Activated CD4-positive, alpha-beta T cell treated with anti-CD3 and anti-CD28 coated beads, Interleukin-2, amount 50 U/mL, for 24 hours (primary cell): Measurements from ENCODE around the gene CTIF.
A peak's percentile ranks its signal among the peaks of the same experiment; 100 is the strongest.

Source experiments
- DNase-seq, 2 donors: peaks; one replicate each; pipeline ENCODE4 v3.0.0-alpha.2; 2020; ENCODE audit warnings: low read depth in 1 of 2, low spot score in 1 of 2

The CTIF gene

GRCh38 chr18:48662011-48662661, 123.3 kb downstream of the CTIF start:
- no peak for DNase-seq

- no peak for DNase-seq
Observed at GRCh38 chr18:48663096-48663930, 124.5 kb downstream of the CTIF start.

GRCh38 chr18:48663931-48664847, 125.4 kb downstream of the CTIF start:
- DNase-seq: peak; percentile 17 to 22

- DNase-seq: no peak
Observed at GRCh38 chr18:48665654-48666053, 126.8 kb downstream of the CTIF start.

GRCh38 chr18:48666613-48667012, 127.8 kb downstream of the CTIF start:
- no peak for DNase-seq

- DNase-seq: no peak
Observed at GRCh38 chr18:48667276-48668254, 128.7 kb downstream of the CTIF start.

GRCh38 chr18:48668466-48669179, 129.8 kb downstream of the CTIF start:
- no peak for DNase-seq

GRCh38 chr18:48669180-48669675, 130.4 kb downstream of the CTIF start:
- no peak for DNase-seq

GRCh38 chr18:48669991-48670750, 131.3 kb downstream of the CTIF start:
- DNase-seq: no peak

GRCh38 chr18:48670751-48671560, 132.1 kb downstream of the CTIF start:
- DNase-seq: no peak

- DNase-seq: no peak
Observed at GRCh38 chr18:48671561-48671945, 132.7 kb downstream of the CTIF start.

GRCh38 chr18:48672671-48673340, 134.0 kb downstream of the CTIF start:
- no peak for DNase-seq

GRCh38 chr18:48673456-48673852, 134.6 kb downstream of the CTIF start:
- DNase-seq: no peak

GRCh38 chr18:48673853-48674721, 135.3 kb downstream of the CTIF start:
- no peak for DNase-seq

- DNase-seq: no peak
Observed at GRCh38 chr18:48674758-48675351, 136.0 kb downstream of the CTIF start.

GRCh38 chr18:48675352-48675761, 136.5 kb downstream of the CTIF start:
- DNase-seq: peak; percentile 77 to 79
